HepG2 (cell line): ENCODE measurements around the gene IFI30. TPM values are rescaled to one million over a fixed set of nuclear protein-coding genes. Genes with fewer than 3 reads are reported as not detected.
A peak's percentile ranks its signal among the peaks of the same experiment; 100 is the strongest.

Source experiments
- CHCHD3 ChIP-seq: sonication (generic); formaldehyde crosslinking; IDR thresholded peaks from 2 replicates; pipeline ENCODE4 v1.8.0; 2022; ENCODE audit warnings: mild to moderate bottlenecking, missing genetic modification reagents, moderate library complexity
- IRX3 ChIP-seq: sonication (generic); formaldehyde crosslinking; IDR thresholded peaks from 2 replicates; pipeline ENCODE4 v1.8.1; 2023; ENCODE audit warnings: mild to moderate bottlenecking, low read depth, missing genetic modification reagents, borderline replicate concordance
- MBNL3 ChIP-seq: fragments of 250-450 bp; sonication (Bioruptor Pico); conservative IDR thresholded peaks from 2 replicates; pipeline ENCODE4 v1.8.0; 2022; ENCODE audit warnings: mild to moderate bottlenecking, inconsistent platforms
- NR3C1 ChIP-seq: sonication (generic); formaldehyde crosslinking; IDR thresholded peaks from 2 replicates; pipeline ENCODE4 v1.4.0; 2020; ENCODE audit warnings: missing genetic modification reagents
- POGZ ChIP-seq: sonication (generic); formaldehyde crosslinking; IDR thresholded peaks from 2 replicates; pipeline ENCODE4 v1.4.0; 2020; ENCODE audit warnings: mild to moderate bottlenecking, missing genetic modification reagents
- PPARG ChIP-seq: conservative IDR thresholded peaks from 2 replicates; pipeline ENCODE4 v1.6.1; 2016; ENCODE audit warnings: missing biosample characterization, missing genetic modification reagents
- SCMH1 ChIP-seq: sonication (generic); formaldehyde crosslinking; IDR thresholded peaks from 2 replicates; pipeline ENCODE4 v1.9.0; 2021; ENCODE audit warnings: missing genetic modification reagents, mild to moderate bottlenecking, borderline replicate concordance
- SP2 ChIP-seq: sonication (generic); formaldehyde crosslinking; IDR thresholded peaks from 2 replicates; pipeline ENCODE4 v1.5.1; 2020; ENCODE audit warnings: mild to moderate bottlenecking, missing genetic modification reagents
- TAF15 ChIP-seq: fragments of 200-400 bp; formaldehyde crosslinking; IDR thresholded peaks from one replicate; pipeline ENCODE4 v1.6.1; 2018; ENCODE audit warnings: mild to moderate bottlenecking, low read depth, low read length; ENCODE audit not compliant: poor library complexity, severe bottlenecking
- ZBTB20 ChIP-seq: sonication (generic); formaldehyde crosslinking; IDR thresholded peaks from 2 replicates; pipeline ENCODE4 v1.8.1; 2023; ENCODE audit warnings: missing genetic modification reagents, low read depth, mild to moderate bottlenecking, borderline replicate concordance
- ZEB1 ChIP-seq: IDR thresholded peaks from 2 replicates; pipeline ENCODE4 v1.6.1; 2012; ENCODE audit warnings: mild to moderate bottlenecking, low read depth, inconsistent platforms; ENCODE audit not compliant: insufficient replicate concordance
- ZMYM2 ChIP-seq: sonication (generic); formaldehyde crosslinking; IDR thresholded peaks from 2 replicates; pipeline ENCODE4 v1.8.0; 2022; ENCODE audit warnings: mild to moderate bottlenecking, missing genetic modification reagents
- ZNF12 ChIP-seq: sonication (generic); formaldehyde crosslinking; IDR thresholded peaks from 2 replicates; pipeline ENCODE4 v1.5.0; 2020; ENCODE audit warnings: missing genetic modification reagents
- ZNF232 ChIP-seq: sonication (generic); formaldehyde crosslinking; IDR thresholded peaks from 2 replicates; pipeline ENCODE4 v1.4.0; 2020; ENCODE audit warnings: missing genetic modification reagents, borderline replicate concordance
- ZNF335 ChIP-seq: sonication (generic); formaldehyde crosslinking; IDR thresholded peaks from 2 replicates; pipeline ENCODE4 v1.4.0; 2020; ENCODE audit warnings: missing genetic modification reagents
- ZNF589 ChIP-seq: sonication (generic); formaldehyde crosslinking; conservative IDR thresholded peaks from 2 replicates; pipeline ENCODE4 v1.8.0; 2022; ENCODE audit warnings: mild to moderate bottlenecking, moderate library complexity, missing genetic modification reagents
- ZNF749 ChIP-seq: sonication (generic); formaldehyde crosslinking; IDR thresholded peaks from 2 replicates; pipeline ENCODE4 v1.8.0; 2022; ENCODE audit warnings: mild to moderate bottlenecking, missing genetic modification reagents, moderate library complexity, borderline replicate concordance
- polyA plus RNA-seq, 8 experiments: library from polyadenylated mRNA; depleted of rRNA in 3 of 8; stranded (reverse) in 7 of 8; unstranded in 1 of 8; fragments of >200 nt; fragmentation: Illumina TruSeq in 4 of 8; extraction: Trizol in 4 of 8; gene quantifications; 2 replicates each; pipeline versions ENCODE4 v1.2.1 to v1.2.3, GENCODE V29; 2011 to 2016; ENCODE audit warnings: low read depth in 4 of 8, missing spikeins in 1 of 8, mixed read lengths in 1 of 8; ENCODE audit not compliant: insufficient read depth in 1 of 8
- total RNA-seq, 5 experiments: library from RNA; depleted of rRNA; stranded (reverse); fragments of >200 nt; fragmentation: Illumina TruSeq; extraction: Trizol; gene quantifications; 2 replicates each; pipeline ENCODE4 v1.2.3, GENCODE V29; 2016; ENCODE audit warnings: low read depth in 1 of 5
- TF ChIP-seq, protein P1 (sequence below): sonication (generic); formaldehyde crosslinking; IDR thresholded peaks from 2 replicates; pipeline ENCODE4 v1.5.1; 2020; ENCODE audit warnings: missing genetic modification reagents, mild to moderate bottlenecking, borderline replicate concordance
- TF ChIP-seq, protein P2 (sequence below): sonication (generic); formaldehyde crosslinking; IDR thresholded peaks from 2 replicates; pipeline ENCODE4 v1.8.1; 2023; ENCODE audit warnings: mild to moderate bottlenecking, moderate library complexity, missing genetic modification reagents
- TF ChIP-seq, protein P3 (sequence below): sonication (generic); formaldehyde crosslinking; IDR thresholded peaks from 2 replicates; pipeline ENCODE4 v1.9.0; 2021; ENCODE audit warnings: missing genetic modification reagents, mild to moderate bottlenecking, borderline replicate concordance
- TF ChIP-seq, protein P4 (sequence below): IDR thresholded peaks from 2 replicates; pipeline ENCODE4 v1.6.1; 2012; ENCODE audit warnings: low read length, improper control_type of control experiment

IFI30 gene
- total and polyA plus RNA-seq, 2 of the 13 experiments (the other 11 are each of a cell fraction or from before 2014, with no cell fraction given), result 25.0 to 79.4 TPM

DNA sequence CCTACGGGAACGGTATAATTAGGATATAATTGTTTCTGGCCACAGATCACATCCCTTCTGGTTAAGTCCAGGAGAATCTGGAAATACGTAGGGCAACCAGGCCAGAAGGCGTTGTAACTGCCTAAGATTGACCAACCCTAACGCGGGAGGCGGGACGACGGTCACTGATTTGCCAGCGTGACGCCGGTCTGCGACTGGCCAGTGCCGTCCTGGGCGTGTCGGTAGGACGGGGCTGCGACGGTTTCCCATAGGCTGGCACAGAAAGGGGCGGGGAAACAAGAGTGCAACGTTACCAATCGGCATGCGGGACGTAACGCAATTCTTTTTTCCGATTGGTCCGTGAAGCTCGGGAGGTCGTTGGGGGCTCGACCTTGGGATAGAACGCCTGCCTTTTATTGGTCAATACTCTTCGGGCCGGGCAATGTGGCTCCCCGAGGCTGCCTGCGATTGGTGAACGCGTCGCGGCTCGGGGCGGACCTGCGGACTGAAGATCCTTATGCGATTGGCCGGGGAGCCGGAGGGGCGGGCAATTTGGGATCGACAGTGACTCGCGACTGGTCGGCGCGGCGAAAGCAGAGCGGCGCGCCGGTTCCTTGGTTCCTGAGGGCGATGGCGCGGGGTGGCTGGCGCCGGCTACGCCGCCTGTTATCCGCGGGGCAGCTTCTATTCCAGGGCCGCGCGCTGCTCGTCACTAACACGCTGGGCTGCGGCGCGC is 19.2 kb downstream of the IFI30 start, which contains the start of gene MPV17L2 (continued):
- TF ChIP-seq ZNF589 (no peak), ZNF749 (no peak; the same call in 1 of the 2 replicates), ZNF12 (CRISPR knock-in tag) (no peak), ZNF232 (CRISPR knock-in tag) (0 out of 2 replicates have a peak, but pooled peaks have one; percentile 66), NR3C1 (no peak), CHCHD3 (CRISPR knock-in tag) (no peak), TAF15 (no peak), ZNF335 (CRISPR knock-in tag) (no peak), SCMH1 (CRISPR knock-in tag) (no peak), PPARG (peak; percentile 6; the same call in 1 of the 2 replicates), SP2 (CRISPR knock-in tag) (peak; percentile 96), MBNL3 (CRISPR knock-in tag) (no peak), IRX3 (0 out of 2 replicates have a peak, but pooled peaks have one; percentile 66), ZEB1 (no peak), ZMYM2 (CRISPR knock-in tag) (no peak), POGZ (peak; percentile 54), ZBTB20 (CRISPR knock-in tag) (no peak)
- TF ChIP-seq, protein P1, sequence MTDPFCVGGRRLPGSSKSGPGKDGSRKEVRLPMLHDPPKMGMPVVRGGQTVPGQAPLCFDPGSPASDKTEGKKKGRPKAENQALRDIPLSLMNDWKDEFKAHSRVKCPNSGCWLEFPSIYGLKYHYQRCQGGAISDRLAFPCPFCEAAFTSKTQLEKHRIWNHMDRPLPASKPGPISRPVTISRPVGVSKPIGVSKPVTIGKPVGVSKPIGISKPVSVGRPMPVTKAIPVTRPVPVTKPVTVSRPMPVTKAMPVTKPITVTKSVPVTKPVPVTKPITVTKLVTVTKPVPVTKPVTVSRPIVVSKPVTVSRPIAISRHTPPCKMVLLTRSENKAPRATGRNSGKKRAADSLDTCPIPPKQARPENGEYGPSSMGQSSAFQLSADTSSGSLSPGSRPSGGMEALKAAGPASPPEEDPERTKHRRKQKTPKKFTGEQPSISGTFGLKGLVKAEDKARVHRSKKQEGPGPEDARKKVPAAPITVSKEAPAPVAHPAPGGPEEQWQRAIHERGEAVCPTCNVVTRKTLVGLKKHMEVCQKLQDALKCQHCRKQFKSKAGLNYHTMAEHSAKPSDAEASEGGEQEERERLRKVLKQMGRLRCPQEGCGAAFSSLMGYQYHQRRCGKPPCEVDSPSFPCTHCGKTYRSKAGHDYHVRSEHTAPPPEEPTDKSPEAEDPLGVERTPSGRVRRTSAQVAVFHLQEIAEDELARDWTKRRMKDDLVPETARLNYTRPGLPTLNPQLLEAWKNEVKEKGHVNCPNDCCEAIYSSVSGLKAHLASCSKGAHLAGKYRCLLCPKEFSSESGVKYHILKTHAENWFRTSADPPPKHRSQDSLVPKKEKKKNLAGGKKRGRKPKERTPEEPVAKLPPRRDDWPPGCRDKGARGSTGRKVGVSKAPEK (CRISPR knock-in tag), result no peak
- TF ChIP-seq, protein P2, sequence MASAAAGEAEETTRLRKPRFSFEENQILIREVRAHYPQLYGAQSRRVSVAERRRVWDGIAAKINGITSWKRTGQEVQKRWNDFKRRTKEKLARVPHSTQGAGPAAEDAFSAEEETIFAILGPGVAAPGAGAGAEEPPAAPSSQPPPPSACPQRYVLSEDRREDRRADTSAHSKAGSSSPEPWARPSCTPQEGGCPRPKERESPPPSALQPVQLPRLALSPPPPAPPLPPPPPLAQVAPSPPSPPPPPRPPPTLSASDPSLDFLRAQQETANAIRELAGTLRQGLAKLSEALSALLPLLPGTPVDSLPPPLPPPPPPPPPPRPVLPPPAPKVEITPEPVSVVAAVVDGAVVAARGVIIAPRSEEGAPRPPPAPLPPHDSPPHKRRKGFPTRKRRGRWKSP (CRISPR knock-in tag), result peak; percentile 52; the same call in 1 of the 2 replicates
- TF ChIP-seq, protein P3, sequence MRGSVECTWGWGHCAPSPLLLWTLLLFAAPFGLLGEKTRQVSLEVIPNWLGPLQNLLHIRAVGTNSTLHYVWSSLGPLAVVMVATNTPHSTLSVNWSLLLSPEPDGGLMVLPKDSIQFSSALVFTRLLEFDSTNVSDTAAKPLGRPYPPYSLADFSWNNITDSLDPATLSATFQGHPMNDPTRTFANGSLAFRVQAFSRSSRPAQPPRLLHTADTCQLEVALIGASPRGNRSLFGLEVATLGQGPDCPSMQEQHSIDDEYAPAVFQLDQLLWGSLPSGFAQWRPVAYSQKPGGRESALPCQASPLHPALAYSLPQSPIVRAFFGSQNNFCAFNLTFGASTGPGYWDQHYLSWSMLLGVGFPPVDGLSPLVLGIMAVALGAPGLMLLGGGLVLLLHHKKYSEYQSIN, result no peak
- TF ChIP-seq, protein P4, sequence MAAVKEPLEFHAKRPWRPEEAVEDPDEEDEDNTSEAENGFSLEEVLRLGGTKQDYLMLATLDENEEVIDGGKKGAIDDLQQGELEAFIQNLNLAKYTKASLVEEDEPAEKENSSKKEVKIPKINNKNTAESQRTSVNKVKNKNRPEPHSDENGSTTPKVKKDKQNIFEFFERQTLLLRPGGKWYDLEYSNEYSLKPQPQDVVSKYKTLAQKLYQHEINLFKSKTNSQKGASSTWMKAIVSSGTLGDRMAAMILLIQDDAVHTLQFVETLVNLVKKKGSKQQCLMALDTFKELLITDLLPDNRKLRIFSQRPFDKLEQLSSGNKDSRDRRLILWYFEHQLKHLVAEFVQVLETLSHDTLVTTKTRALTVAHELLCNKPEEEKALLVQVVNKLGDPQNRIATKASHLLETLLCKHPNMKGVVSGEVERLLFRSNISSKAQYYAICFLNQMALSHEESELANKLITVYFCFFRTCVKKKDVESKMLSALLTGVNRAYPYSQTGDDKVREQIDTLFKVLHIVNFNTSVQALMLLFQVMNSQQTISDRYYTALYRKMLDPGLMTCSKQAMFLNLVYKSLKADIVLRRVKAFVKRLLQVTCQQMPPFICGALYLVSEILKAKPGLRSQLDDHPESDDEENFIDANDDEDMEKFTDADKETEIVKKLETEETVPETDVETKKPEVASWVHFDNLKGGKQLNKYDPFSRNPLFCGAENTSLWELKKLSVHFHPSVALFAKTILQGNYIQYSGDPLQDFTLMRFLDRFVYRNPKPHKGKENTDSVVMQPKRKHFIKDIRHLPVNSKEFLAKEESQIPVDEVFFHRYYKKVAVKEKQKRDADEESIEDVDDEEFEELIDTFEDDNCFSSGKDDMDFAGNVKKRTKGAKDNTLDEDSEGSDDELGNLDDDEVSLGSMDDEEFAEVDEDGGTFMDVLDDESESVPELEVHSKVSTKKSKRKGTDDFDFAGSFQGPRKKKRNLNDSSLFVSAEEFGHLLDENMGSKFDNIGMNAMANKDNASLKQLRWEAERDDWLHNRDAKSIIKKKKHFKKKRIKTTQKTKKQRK, result peak; percentile 81
